B cell (primary cell): ENCODE results near the gene MPST.

Experiments used
- EZH2 ChIP-seq: IDR thresholded peaks from 2 replicates; pipeline ENCODE4 v1.6.1; 2012; ENCODE audit warnings: borderline replicate concordance, low read depth, mild to moderate bottlenecking, moderate library complexity, low read length; ENCODE audit not compliant: insufficient read depth, poor library complexity, severe bottlenecking
- TF ChIP-seq, protein P1 (sequence below): fragments of 200-600 bp; IDR thresholded peaks from one replicate; pipeline ENCODE4 v1.8.0; 2022; ENCODE audit warnings: antibody characterized with exemption, mild to moderate bottlenecking

- TF ChIP-seq, protein P1, sequence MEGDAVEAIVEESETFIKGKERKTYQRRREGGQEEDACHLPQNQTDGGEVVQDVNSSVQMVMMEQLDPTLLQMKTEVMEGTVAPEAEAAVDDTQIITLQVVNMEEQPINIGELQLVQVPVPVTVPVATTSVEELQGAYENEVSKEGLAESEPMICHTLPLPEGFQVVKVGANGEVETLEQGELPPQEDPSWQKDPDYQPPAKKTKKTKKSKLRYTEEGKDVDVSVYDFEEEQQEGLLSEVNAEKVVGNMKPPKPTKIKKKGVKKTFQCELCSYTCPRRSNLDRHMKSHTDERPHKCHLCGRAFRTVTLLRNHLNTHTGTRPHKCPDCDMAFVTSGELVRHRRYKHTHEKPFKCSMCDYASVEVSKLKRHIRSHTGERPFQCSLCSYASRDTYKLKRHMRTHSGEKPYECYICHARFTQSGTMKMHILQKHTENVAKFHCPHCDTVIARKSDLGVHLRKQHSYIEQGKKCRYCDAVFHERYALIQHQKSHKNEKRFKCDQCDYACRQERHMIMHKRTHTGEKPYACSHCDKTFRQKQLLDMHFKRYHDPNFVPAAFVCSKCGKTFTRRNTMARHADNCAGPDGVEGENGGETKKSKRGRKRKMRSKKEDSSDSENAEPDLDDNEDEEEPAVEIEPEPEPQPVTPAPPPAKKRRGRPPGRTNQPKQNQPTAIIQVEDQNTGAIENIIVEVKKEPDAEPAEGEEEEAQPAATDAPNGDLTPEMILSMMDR, result no peak
- TF ChIP-seq EZH2, result no peak
Measured at GRCh38 chr22:37068859-37069258, 49.3 kb downstream of the MPST start.
